Kidney glomerular epithelial cell (primary cell): ENCODE measurements around the gene TRABD2B.

ENCODE experiments used
- DNase-seq: peaks from one replicate; lab custom pipeline; 2025; lab: John Stamatoyannopoulos, UW

TRABD2B gene

GRCh38 chr1:47850451-47850850, 146.7 kb downstream of the TRABD2B start:
- no peak for DNase-seq

GRCh38 chr1:47849591-47850261, 147.5 kb downstream of the TRABD2B start:
- no peak for DNase-seq

- no peak for DNase-seq
Measured at GRCh38 chr1:47849005-47849521, 148.1 kb downstream of the TRABD2B start.

- no peak for DNase-seq
Measured at GRCh38 chr1:47847763-47848162, 149.4 kb downstream of the TRABD2B start.

- DNase-seq: no peak
Measured at GRCh38 chr1:47844558-47844955, 152.6 kb downstream of the TRABD2B start.

GRCh38 chr1:47843781-47844557, 153.2 kb downstream of the TRABD2B start:
- no peak for DNase-seq

- no peak for DNase-seq
Measured at GRCh38 chr1:47843059-47843458, 154.1 kb downstream of the TRABD2B start.

GRCh38 chr1:47842228-47842919, 154.8 kb downstream of the TRABD2B start:
- DNase-seq: no peak

- no peak for DNase-seq
Measured at GRCh38 chr1:47841356-47841755, 155.8 kb downstream of the TRABD2B start.

GRCh38 chr1:47840393-47841190, 156.6 kb downstream of the TRABD2B start:
- DNase-seq: no peak

GRCh38 chr1:47839433-47839760, 157.8 kb downstream of the TRABD2B start:
- no peak for DNase-seq

GRCh38 chr1:47838562-47839432, 158.4 kb downstream of the TRABD2B start:
- no peak for DNase-seq

- DNase-seq: no peak
Measured at GRCh38 chr1:47837866-47838561, 159.2 kb downstream of the TRABD2B start.

GRCh38 chr1:47837056-47837830, 159.9 kb downstream of the TRABD2B start:
- DNase-seq: no peak

- DNase-seq: no peak
Measured at GRCh38 chr1:47835409-47835808, 161.8 kb downstream of the TRABD2B start.

GRCh38 chr1:47834326-47834725, 162.9 kb downstream of the TRABD2B start:
- DNase-seq: no peak

GRCh38 chr1:47830641-47831333, 166.4 kb downstream of the TRABD2B start:
- DNase-seq: no peak

GRCh38 chr1:47830021-47830420, 167.2 kb downstream of the TRABD2B start:
- no peak for DNase-seq

GRCh38 chr1:47828978-47829377, 168.2 kb downstream of the TRABD2B start:
- DNase-seq: no peak
